22Rv1 (cell line): ENCODE measurements around the gene SBF2.
"Not testable (repeated sequence)": the region's sequence is repeated elsewhere in the genome, so short reads cannot be mapped to it uniquely, and the experiment has no call there.

Experiments used
- H3K27ac ChIP-seq: fragments of 450-650 bp; 2 replicates; pipeline ENCODE4 v1.5.1; 2017
- CTCF ChIP-seq: fragments of 450-650 bp; IDR thresholded peaks from 2 replicates; pipeline ENCODE4 v1.5.1; 2017; ENCODE audit warnings: mild to moderate bottlenecking
- ZFX ChIP-seq: fragments of 450-650 bp; IDR thresholded peaks from 2 replicates; pipeline ENCODE4 v1.6.1; 2017; ENCODE audit warnings: antibody characterized with exemption, borderline replicate concordance

SBF2 gene

DNA sequence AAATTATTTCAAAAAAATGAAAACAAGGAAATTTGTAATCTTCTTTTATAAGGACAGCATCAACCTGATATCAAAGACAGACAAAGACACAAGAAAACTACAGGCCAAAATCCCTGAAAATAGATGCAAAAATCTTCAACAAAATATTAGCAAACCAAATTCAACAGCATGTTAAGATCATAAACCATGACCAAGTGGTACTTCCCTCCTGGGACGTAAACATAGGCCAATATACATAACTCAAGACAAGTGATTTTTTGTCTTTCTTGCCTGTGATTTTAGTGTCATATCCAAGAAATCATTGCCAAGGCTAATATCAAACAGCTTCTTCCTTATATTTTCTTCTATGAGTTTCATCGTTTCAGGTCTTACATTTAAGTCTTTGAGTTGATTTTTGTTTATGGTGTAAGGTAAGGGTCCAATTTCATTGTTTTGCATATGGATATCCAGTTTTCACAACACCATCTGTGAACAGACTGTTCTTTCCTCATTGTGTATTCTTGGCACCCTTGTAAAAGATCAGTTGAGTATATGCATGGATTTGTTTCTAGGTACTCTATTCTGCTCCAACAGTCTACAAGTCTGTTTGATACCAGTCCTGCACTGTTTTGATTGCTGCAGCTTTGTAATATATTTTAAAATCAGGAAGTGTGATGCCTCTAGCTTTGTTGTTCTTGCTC is 50.0 kb downstream of the SBF2 start:
- TF ChIP-seq ZFX = no peak
- H3K27ac ChIP-seq = no peak overlapping the region

GRCh38 chr11:10236840-10237239 is 57.2 kb downstream of the SBF2 start:
- TF ChIP-seq CTCF = no peak
- TF ChIP-seq ZFX = no peak
- no peak overlapping the region for H3K27ac ChIP-seq

- no peak overlapping the region for H3K27ac ChIP-seq
These were observed 60.4 kb downstream of the SBF2 start for GRCh38 chr11:10233581-10233980.

DNA sequence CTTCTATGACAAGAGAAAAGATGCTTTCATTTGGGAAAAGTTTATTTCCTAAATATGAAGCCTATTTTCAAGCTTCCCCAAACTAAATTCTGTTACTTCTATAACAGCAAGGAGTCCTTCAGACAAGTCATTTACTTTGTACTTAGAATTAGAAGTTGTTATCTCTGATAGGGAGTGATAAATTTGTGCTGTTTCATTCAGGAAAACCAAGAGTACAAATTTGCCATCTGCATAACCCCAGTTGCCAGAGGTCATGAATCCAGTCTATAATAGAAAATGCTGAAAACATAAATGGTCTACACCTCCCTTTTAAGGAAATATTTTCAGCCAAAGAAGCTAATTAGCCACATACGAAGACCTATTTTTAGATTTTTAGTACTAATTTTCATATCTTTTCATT is 61.3 kb downstream of the SBF2 start:
- H3K27ac ChIP-seq = no peak overlapping the region
- TF ChIP-seq CTCF = no peak
- TF ChIP-seq ZFX = no peak

More at GRCh38 chr11:10233581-10233980, 60.4 kb downstream of the SBF2 start:
- TF ChIP-seq CTCF (no peak), ZFX (no peak)

DNA sequence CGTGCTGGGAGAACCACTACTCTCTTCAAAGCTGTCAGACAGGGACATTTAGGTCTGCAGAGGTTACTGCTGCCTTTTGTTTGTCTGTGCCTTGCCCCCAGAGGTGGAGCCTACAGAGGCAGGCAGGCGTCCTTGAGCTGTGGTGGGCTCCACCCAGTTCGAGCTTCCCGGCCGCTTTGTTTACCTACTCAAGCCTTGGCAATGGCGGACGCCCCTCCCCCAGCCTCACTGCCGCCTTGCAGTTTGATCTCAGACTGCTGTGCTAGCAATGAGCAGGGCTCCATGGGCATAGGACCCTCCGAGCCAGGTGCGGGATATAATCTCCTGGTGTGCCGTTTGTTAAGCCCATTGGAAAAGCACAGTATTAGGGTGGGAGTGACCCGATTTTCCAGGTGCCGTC is 62.2 kb downstream of the SBF2 start:
- H3K27ac ChIP-seq = not testable (repeated sequence)

GRCh38 chr11:10225553-10225952 is 68.5 kb downstream of the SBF2 start:
- TF ChIP-seq CTCF = no peak
- TF ChIP-seq ZFX = no peak
- H3K27ac ChIP-seq = no peak overlapping the region

GRCh38 chr11:10222399-10222798 is 71.6 kb downstream of the SBF2 start:
- no peak for TF ChIP-seq CTCF
- no peak for TF ChIP-seq ZFX
- no peak overlapping the region for H3K27ac ChIP-seq

GRCh38 chr11:10221342-10221741 is 72.7 kb downstream of the SBF2 start:
- no peak overlapping the region for H3K27ac ChIP-seq
- TF ChIP-seq CTCF (no peak), ZFX (no peak)
